A549 treated with dexamethasone at 1 μM for 4 hours (cell line): ENCODE measurements around the gene RHPN2. TPM values are rescaled to one million over a fixed set of nuclear protein-coding genes. Genes with fewer than 3 reads are reported as not detected.

Source experiments
- total RNA-seq: library from RNA; stranded (reverse); fragments of 200-300 nt; extraction: Qiagen RNA extraction; gene quantifications from 5 replicates; pipeline ENCODE4 v1.2.3, GENCODE V29; 2022

RHPN2 gene
- total RNA-seq, result 39.3 to 49.0 TPM (median 46.9 TPM) in 5 replicates

DNA sequence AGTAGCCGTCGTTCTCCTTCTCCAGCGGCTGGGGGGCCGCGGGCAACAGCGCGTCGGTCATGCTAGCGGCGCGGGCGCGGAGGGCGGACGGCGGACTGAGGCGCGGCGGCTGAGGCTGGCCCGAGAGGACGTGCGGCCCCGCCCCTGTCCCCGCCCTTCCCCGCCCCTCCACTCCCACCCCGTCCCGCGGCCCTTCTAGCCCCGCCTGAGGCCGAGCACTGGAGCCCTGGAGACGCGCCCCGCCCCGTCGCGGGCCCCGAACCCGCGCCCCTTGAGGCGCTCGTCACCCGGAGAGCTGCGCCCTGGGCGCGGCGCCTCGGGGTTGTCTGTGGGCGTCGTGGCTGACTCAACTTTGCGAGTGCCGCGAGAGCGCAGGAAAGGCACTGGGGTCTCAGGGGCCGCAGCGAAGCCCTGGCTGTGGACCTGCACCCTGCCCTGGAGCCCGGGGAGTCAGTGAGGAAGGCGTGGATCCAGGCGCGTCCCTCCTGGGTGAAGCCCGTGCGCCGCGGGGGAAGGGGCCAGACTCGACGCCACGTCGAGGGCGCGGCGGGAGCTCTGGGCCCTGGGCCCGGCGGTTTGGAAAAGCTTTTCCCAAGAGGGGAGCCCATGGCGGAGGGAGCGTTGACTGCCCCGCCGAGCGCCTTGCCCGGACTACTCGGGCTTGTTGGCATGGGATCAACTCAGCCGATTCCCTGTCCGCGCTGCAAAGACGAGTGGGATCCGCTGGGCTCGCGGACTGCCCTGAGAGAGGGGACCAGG is at the start of gene RHPN2:
Gene RHPN2 (minus strand): TSS at position 97 of the 759 bp plus-strand sequence. CDS start 36 bp downstream, at position 61.

DNA sequence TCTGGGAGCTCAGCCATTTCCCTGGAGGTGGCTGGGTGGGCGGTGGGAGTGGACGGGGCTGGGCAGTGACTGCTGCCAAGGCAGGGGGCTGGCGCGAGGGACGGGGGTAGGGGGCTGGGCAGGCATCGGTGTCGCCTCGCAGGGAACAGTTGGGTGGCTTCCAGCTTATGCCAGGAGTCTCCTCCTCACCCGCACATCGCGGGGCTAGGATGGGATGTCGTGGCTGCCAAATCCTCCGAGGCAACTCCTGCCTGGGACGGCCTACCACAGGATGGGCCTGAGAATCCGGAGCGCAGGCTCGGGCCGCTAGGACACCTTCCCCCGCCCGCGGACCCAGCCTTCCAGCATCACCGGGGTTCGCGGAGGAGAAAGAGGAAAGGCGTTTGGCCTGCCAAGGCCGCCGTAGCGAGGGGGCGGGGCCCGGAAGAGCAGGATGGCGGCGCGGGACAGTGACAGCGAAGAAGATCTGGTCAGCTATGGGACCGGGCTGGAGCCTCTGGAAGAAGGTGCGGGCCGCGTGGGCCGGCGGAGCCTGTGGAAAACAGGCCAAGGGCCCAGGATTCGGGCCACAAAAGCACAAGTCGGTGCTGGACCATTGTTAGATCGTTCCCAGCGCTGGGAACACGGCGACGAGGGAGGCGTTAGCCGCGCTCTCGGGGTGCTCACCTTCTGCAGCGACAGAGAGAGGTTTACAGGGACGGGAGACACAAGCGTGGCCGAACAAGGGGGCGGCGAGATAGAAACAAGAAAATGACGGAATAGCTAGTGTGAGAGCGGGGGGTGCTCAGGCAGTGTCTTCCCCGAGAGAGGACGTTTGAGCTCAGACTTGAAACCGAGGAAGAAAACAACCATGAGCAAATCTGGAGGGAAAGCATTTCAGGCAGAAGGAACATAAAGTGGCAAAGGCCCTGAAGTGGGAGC is 16.3 kb upstream of the RHPN2 start, which contains the start of gene GPATCH1:
Gene GPATCH1 (plus strand): TSS at position 421 of the 921 bp plus-strand sequence. CDS start 13 bp downstream, at position 434.

DNA sequence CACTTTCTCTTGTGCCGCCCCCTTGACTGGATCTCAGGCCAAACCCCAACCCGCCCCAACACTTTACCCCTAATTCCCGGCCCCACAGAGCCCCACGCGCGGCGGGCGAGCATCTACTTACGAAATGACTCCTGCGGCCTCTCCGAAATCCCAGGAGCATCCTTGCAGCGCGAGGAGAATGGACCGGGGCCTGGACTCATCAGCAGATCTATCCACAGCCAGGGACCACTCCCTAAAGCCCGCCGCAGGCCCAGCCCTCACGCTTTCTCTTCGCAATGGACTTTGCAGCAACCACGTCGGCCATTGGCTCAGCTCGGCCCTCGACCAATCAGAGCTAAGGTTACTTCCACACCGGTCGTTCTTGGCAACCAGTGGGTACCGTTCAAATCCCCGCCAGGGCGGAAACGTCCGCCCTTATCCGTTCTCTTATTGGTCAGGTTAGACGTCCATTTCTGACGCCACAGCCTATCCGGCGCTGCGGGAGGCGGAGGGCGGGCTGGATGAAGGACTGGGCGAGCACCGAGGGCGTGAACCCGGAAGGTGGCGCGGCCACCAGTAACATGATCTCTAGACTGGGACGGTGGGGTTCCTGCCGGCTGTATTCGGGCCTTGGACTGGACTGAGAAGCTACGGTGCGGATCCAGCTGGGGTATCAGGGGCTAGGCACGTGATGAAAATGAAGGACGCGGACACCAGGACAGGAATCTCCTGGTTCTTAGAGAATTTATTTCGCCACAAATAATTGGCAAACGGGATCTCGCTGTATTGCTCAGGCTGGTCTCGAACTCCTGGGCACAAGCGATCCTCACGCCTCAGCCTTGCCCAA is 92.8 kb downstream of the RHPN2 start, which contains the start of the genes CEP89 and FAAP24:
Gene CEP89 (minus strand): TSS at position 244 of the 826 bp plus-strand sequence. CDS start 84 bp downstream, at position 160.
Gene FAAP24 (plus strand): TSS at position 528 of the 826 bp plus-strand sequence. CDS start 955 bp downstream, outside the sequence.

Other genes starting within 250 kb of the RHPN2 start
- 0.23 to 0.57 TPM (median 0.49 TPM) in 5 replicates for gene SLC7A9, start 195.1 kb downstream of the RHPN2 start, total RNA-seq
- gene CEP89, start 92.9 kb downstream of the RHPN2 start, total RNA-seq, result 42.4 to 51.9 TPM (median 48.6 TPM) in 5 replicates
- gene FAAP24, start 92.6 kb downstream of the RHPN2 start, total RNA-seq, result 12.6 to 15.2 TPM (median 14.6 TPM) in 5 replicates
- gene GPATCH1, start 16.3 kb upstream of the RHPN2 start, total RNA-seq, result 11.0 to 14.7 TPM (median 12.9 TPM) in 5 replicates
- 0.07 to 0.19 TPM (median 0.15 TPM) in 4 of 5 replicates, not detected in the other for gene WDR88, start 67.2 kb upstream of the RHPN2 start, total RNA-seq
- gene LRP3, start 129.4 kb upstream of the RHPN2 start, total RNA-seq, result 27.3 to 56.1 TPM (median 54.8 TPM) in 5 replicates
- gene SLC7A10, start 161.0 kb upstream of the RHPN2 start, total RNA-seq, result 0.05 to 0.06 TPM (median 0.05 TPM) in 3 of 5 replicates, not detected in the others
- gene CEBPA, start 237.6 kb upstream of the RHPN2 start, total RNA-seq, result 5.1 to 8.6 TPM (median 7.1 TPM) in 5 replicates